H1 (cell line): ENCODE results near the gene TEX14. TPM values are rescaled to one million over a fixed set of nuclear protein-coding genes. Genes with fewer than 3 reads are reported as not detected.

Experiments used
- CTCF ChIA-PET: fragments of 300-600 bp; sonication (Branson Sonifier 250); formaldehyde crosslinking; loops from one replicate; lab custom pipeline; 2021; ENCODE audit not compliant: partially characterized antibody; lab: Charles Lee
- POLR2A ChIA-PET: fragments of 300-600 bp; sonication (Branson Sonifier 250); formaldehyde crosslinking; loops from one replicate; lab custom pipeline; 2021; ENCODE audit warnings: inconsistent platforms; ENCODE audit not compliant: partially characterized antibody; lab: Charles Lee
- DNase-seq, 2 experiments: peaks; one replicate each; pipeline versions ENCODE4 v3.0.0 to v3.0.0-alpha.2; 2010 to 2022; ENCODE audit warnings: low spot score in 2 of 2, low read depth in 1 of 2, mixed read lengths in 1 of 2
- FAIRE-seq: peaks from 2 replicates; lab custom pipeline; 2011; peaks lifted over from hg19 to GRCh38; lab: Jason Lieb, UNC
- H2AFZ ChIP-seq: 2 replicates; pipeline ENCODE4 v1.8.1; 2012; ENCODE audit warnings: low read length, inconsistent platforms
- H2AK5ac ChIP-seq: 2 replicates; pipeline ENCODE4 v1.6.1; 2013; ENCODE audit warnings: low read depth, low read length
- H2BK120ac ChIP-seq: replicated peaks from 2 replicates; pipeline ENCODE3; 2013; ENCODE audit warnings: low read depth, low read length, inconsistent platforms
- H2BK12ac ChIP-seq: 2 replicates; pipeline ENCODE4 v1.6.1; 2013; ENCODE audit warnings: low read depth, low read length
- H2BK15ac ChIP-seq: 2 replicates; pipeline ENCODE4 v1.6.1; 2013; ENCODE audit warnings: low read length
- H2BK20ac ChIP-seq: 2 replicates; pipeline ENCODE4 v1.6.1; 2013; ENCODE audit warnings: low read length
- H2BK5ac ChIP-seq: 2 replicates; pipeline ENCODE4 v1.6.1; 2013; ENCODE audit warnings: low read depth, low read length
- H3K14ac ChIP-seq: 2 replicates; pipeline ENCODE4 v1.6.1; 2013; ENCODE audit warnings: inconsistent platforms; ENCODE audit not compliant: insufficient read length
- H3K18ac ChIP-seq: 2 replicates; pipeline ENCODE4 v1.6.1; 2013; ENCODE audit warnings: low read length; ENCODE audit errors: extremely low read depth
- H3K23ac ChIP-seq: 2 replicates; pipeline ENCODE4 v1.6.1; 2013; ENCODE audit warnings: inconsistent platforms; ENCODE audit not compliant: insufficient read length
- H3K23me2 ChIP-seq: 2 replicates; pipeline ENCODE4 v1.6.1; 2013; ENCODE audit warnings: low read depth, low read length
- H3K27ac ChIP-seq: 2 replicates; pipeline ENCODE4 v1.6.1; 2011; ENCODE audit warnings: low read depth, low read length, inconsistent platforms
- H3K27me3 ChIP-seq, 4 experiments: replicated peaks in 1 of 4; 1 replicate in 1 of 4; 2 replicates in 3 of 4; pipeline versions ENCODE4 v1.6.1 to v1.8.1; 2011 to 2013; ENCODE audit warnings: low read length in 3 of 4, mild to moderate bottlenecking in 3 of 4, inconsistent platforms in 2 of 4, mixed read lengths in 2 of 4, moderate library complexity in 1 of 4; ENCODE audit not compliant: control insufficient read depth in 3 of 4, insufficient read depth in 3 of 4; ENCODE audit errors: extremely low read depth in 1 of 4
- H3K36me3 ChIP-seq, 4 experiments: 2 replicates each; pipeline versions ENCODE4 v1.6.1 to v1.8.1; 2011 to 2013; ENCODE audit warnings: mild to moderate bottlenecking in 4 of 4, low read length in 3 of 4, moderate library complexity in 2 of 4, control low read depth in 1 of 4, inconsistent platforms in 1 of 4; ENCODE audit not compliant: insufficient read depth in 4 of 4, control insufficient read depth in 2 of 4
- H3K4ac ChIP-seq: replicated peaks from 2 replicates; pipeline ENCODE3; 2013; ENCODE audit warnings: low read length, low read depth, mixed read lengths, inconsistent platforms; ENCODE audit not compliant: insufficient read length
- H3K4me1 ChIP-seq, 4 experiments: replicated peaks in 1 of 4; 1 replicate in 1 of 4; 2 replicates in 3 of 4; pipeline versions ENCODE4 v1.6.1 to v1.8.1; 2011 to 2013; ENCODE audit warnings: low read length in 3 of 4, inconsistent platforms in 2 of 4, mixed read lengths in 1 of 4; ENCODE audit not compliant: insufficient read depth in 4 of 4, control insufficient read depth in 3 of 4
- H3K4me2 ChIP-seq, 2 experiments: 2 replicates each; pipeline versions ENCODE4 v1.6.1 to v1.8.1; 2011 to 2013; ENCODE audit warnings: low read depth in 2 of 2, low read length in 2 of 2, control low read depth in 1 of 2, inconsistent platforms in 1 of 2, mild to moderate bottlenecking in 1 of 2; ENCODE audit not compliant: insufficient read depth in 1 of 2
- H3K4me3 ChIP-seq, 4 experiments: fragments of 200-600, 300-600 bp in 1 of 4; sonication (generic), shearing (Covaris generic), sonication (Bioruptor Twin) in 1 of 4; 2 replicates each; pipeline versions ENCODE4 v1.5.1 to v1.8.1; 2011 to 2016; ENCODE audit warnings: low read length in 4 of 4, low read depth in 3 of 4, control low read depth in 2 of 4, inconsistent platforms in 2 of 4, mild to moderate bottlenecking in 2 of 4, mixed read lengths in 1 of 4, moderate library complexity in 1 of 4; ENCODE audit not compliant: insufficient read depth in 2 of 4; ENCODE audit errors: extremely low read depth in 1 of 4
- H3K56ac ChIP-seq: replicated peaks from 2 replicates; pipeline ENCODE3; 2013; ENCODE audit warnings: low read depth, mild to moderate bottlenecking, mixed read lengths, low read length, inconsistent platforms; ENCODE audit not compliant: insufficient read length
- H3K79me1 ChIP-seq: 2 replicates; pipeline ENCODE4 v1.6.1; 2013; ENCODE audit warnings: low read depth, low read length, control low read depth
- H3K79me2 ChIP-seq, 2 experiments: 2 replicates each; pipeline versions ENCODE4 v1.6.1 to v1.8.1; 2012 to 2013; ENCODE audit warnings: low read length in 2 of 2, mild to moderate bottlenecking in 2 of 2, inconsistent platforms in 1 of 2; ENCODE audit not compliant: insufficient read depth in 2 of 2, control insufficient read depth in 1 of 2
- H3K9ac ChIP-seq, 4 experiments: replicated peaks in 1 of 4; 1 replicate in 1 of 4; 2 replicates in 3 of 4; pipeline versions ENCODE4 v1.6.1 to v1.8.1; 2011 to 2013; ENCODE audit warnings: low read depth in 3 of 4, low read length in 3 of 4, control low read depth in 2 of 4, mild to moderate bottlenecking in 2 of 4, moderate library complexity in 2 of 4, inconsistent platforms in 1 of 4; ENCODE audit errors: extremely low read depth in 1 of 4
- H3K9me3 ChIP-seq, 2 experiments: 2 replicates each; pipeline versions ENCODE4 v1.6.1 to v1.8.1; 2012 to 2013; ENCODE audit warnings: mild to moderate bottlenecking in 2 of 2, moderate library complexity in 2 of 2, control low read depth in 1 of 2, inconsistent platforms in 1 of 2, low read depth in 1 of 2, low read length in 1 of 2, mixed read lengths in 1 of 2; ENCODE audit not compliant: insufficient read depth in 2 of 2
- H4K20me1 ChIP-seq, 2 experiments: replicated peaks in 1 of 2; 2 replicates each; pipeline versions ENCODE3 to v1.8.1; 2011 to 2013; ENCODE audit warnings: inconsistent platforms in 2 of 2, low read length in 2 of 2, mild to moderate bottlenecking in 1 of 2; ENCODE audit not compliant: insufficient read depth in 2 of 2, control insufficient read depth in 1 of 2
- H4K5ac ChIP-seq: 2 replicates; pipeline ENCODE4 v1.6.1; 2013; ENCODE audit warnings: low read length, low read depth, mixed read lengths, inconsistent platforms; ENCODE audit not compliant: insufficient read length
- H4K8ac ChIP-seq: 2 replicates; pipeline ENCODE4 v1.8.0; 2013; ENCODE audit warnings: mild to moderate bottlenecking, moderate library complexity, low read length, inconsistent platforms; ENCODE audit not compliant: insufficient read depth; ENCODE audit errors: extremely low read depth
- H4K91ac ChIP-seq: replicated peaks from 2 replicates; pipeline ENCODE3; 2013; ENCODE audit warnings: low read length, mixed read lengths, inconsistent platforms; ENCODE audit not compliant: insufficient read length
- ASH2L ChIP-seq: fragments of 200-600, 300-600 bp; sonication (generic); IDR thresholded peaks from one replicate; pipeline ENCODE4 v1.7.1; 2017; ENCODE audit warnings: low read length
- CBX8 ChIP-seq: fragments of 300-800, 300-1000 bp; sonication (generic); IDR thresholded peaks from 2 replicates; pipeline ENCODE4 v1.7.1; 2016; ENCODE audit warnings: low read depth, low read length, borderline replicate concordance
- CHD2 ChIP-seq: IDR thresholded peaks from 2 replicates; pipeline ENCODE4 v1.6.1; 2012; ENCODE audit warnings: low read length, improper control_type of control experiment
- GTF2F1 ChIP-seq: IDR thresholded peaks from 2 replicates; pipeline ENCODE4 v1.6.1; 2012; ENCODE audit warnings: low read depth, low read length, improper control_type of control experiment, borderline replicate concordance
- MAFK ChIP-seq: IDR thresholded peaks from 2 replicates; pipeline ENCODE4 v1.6.1; 2012; ENCODE audit warnings: low read depth, mild to moderate bottlenecking, improper control_type of control experiment, low read length
- NRF1 ChIP-seq: IDR thresholded peaks from 2 replicates; pipeline ENCODE4 v1.6.1; 2011; ENCODE audit warnings: mild to moderate bottlenecking, low read depth, low read length, improper control_type of control experiment
- RAD21 ChIP-seq, 2 experiments: IDR thresholded peaks in 1 of 2; conservative IDR thresholded peaks in 1 of 2; 2 replicates each; pipeline ENCODE4 v1.6.1; 2011; ENCODE audit warnings: low read depth in 2 of 2, low read length in 2 of 2, improper control_type of control experiment in 1 of 2, inconsistent platforms in 1 of 2, mild to moderate bottlenecking in 1 of 2, moderate library complexity in 1 of 2
- SAP30 ChIP-seq: fragments of 300-600 bp; sonication (generic); IDR thresholded peaks from 2 replicates; pipeline ENCODE4 v1.7.1; 2012; ENCODE audit warnings: low read length, moderate library complexity, mild to moderate bottlenecking, inconsistent platforms; ENCODE audit not compliant: insufficient read depth, insufficient replicate concordance
- SIN3A ChIP-seq, 2 experiments: IDR thresholded peaks in 1 of 2; conservative IDR thresholded peaks in 1 of 2; 2 replicates each; pipeline ENCODE4 v1.6.1; 2011 to 2012; ENCODE audit warnings: low read length in 2 of 2, improper control_type of control experiment in 1 of 2, low read depth in 1 of 2, mild to moderate bottlenecking in 1 of 2
- SP1 ChIP-seq: IDR thresholded peaks from 2 replicates; pipeline ENCODE4 v1.6.1; 2011; ENCODE audit warnings: low read depth, low read length
- SRF ChIP-seq: IDR thresholded peaks from 2 replicates; pipeline ENCODE4 v1.6.1; 2011; ENCODE audit warnings: mild to moderate bottlenecking, low read depth, low read length, moderate library complexity
- SUZ12 ChIP-seq: fragments of 200-600 bp; sonication (generic); IDR thresholded peaks from 2 replicates; pipeline ENCODE4 v1.6.1; 2012; ENCODE audit warnings: mild to moderate bottlenecking, inconsistent platforms, low read length, moderate library complexity, mixed read lengths
- WGBS, 2 experiments: shearing (Covaris generic) in 1 of 2; methylation state at CpG; one replicate each; pipeline versions ENCODE4 v1.1.6 to v1.1.7; 2013 to 2015; ENCODE audit warnings: low lambda C conversion rate in 2 of 2, mixed read lengths in 2 of 2, inconsistent platforms in 1 of 2, low coverage in 1 of 2, missing lambda C conversion rate in 1 of 2; ENCODE audit not compliant: insufficient replicate concordance in 2 of 2, insufficient coverage in 1 of 2, insufficient read length in 1 of 2; ENCODE audit errors: extremely low coverage in 1 of 2, missing lambda C conversion rate in 1 of 2; 5-methylcytosine and 5-hydroxymethylcytosine counted together
- polyA plus RNA-seq, 7 experiments: library from polyadenylated mRNA; depleted of rRNA in 3 of 7; stranded (reverse) in 5 of 7; unstranded in 2 of 7; fragments of >200 nt in 5 of 7; fragments of 200-250 nt in 2 of 7; gene quantifications; 1 replicate in 5 of 7; 2 replicates in 1 of 7; 4 replicates in 1 of 7; pipeline versions ENCODE4 v1.2.1 to v1.2.3, GENCODE V29; 2011 to 2013; ENCODE audit warnings: missing spikeins in 2 of 7, mixed read lengths in 2 of 7
- total RNA-seq: library from RNA; stranded (reverse); fragmentation: NEBNext Ultra II Directional; extraction: Animal tissue kit (Norgen Biotek cat#: 25700); gene quantifications from 2 replicates; pipeline ENCODE4 v1.2.1, GENCODE V29; 2021
- TF ChIP-seq, protein P1 (sequence below): IDR thresholded peaks from 2 replicates; pipeline ENCODE4 v1.6.1; 2011; ENCODE audit warnings: low read depth, mild to moderate bottlenecking, low read length; ENCODE audit not compliant: insufficient read depth

TEX14 gene
- total and polyA plus RNA-seq, 2 of the 8 experiments (the other 6 are each of a cell fraction or from before 2014, with no cell fraction given), result 0.83 to 2.5 TPM

DNA sequence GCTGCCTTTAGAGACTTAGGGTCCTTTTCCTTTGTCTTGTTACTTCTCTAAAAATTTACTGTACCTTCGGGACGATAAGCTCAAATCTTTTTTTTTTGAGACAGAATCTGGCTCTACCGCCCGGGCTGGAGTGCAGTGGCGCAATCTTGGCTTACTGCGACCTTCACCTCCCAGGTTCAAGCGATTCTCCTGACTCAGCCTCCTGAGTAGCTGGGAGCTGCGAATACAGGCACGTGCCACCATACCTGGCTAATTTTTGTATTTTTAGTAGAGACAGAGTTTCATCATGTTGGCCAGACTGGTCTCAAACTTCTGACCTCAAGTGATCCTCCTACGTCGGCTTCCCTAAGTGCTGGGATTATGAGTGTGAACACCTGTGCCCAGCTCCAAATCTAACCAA is 7.9 kb upstream of the TEX14 start:
- Histone ChIP-seq H4K91ac (no peak overlapping the region), H2BK120ac (no peak overlapping the region), H3K36me3 (no peaks in the 10 kb centered on the region; a peak in 1 of 8 replicates), H3K56ac (no peak overlapping the region), H4K20me1 (no peaks in the 10 kb centered on the region), H3K18ac (no peak overlapping the region), H3K9ac (no peak overlapping the region), H3K4me3 (no peak overlapping the region), H3K4me1 (no peaks in the 10 kb centered on the region), H2BK12ac (no peak overlapping the region), H3K27me3 (no peaks in the 10 kb centered on the region), H3K79me2 (no peaks in the 10 kb centered on the region), H3K4me2 (no peak overlapping the region), H4K8ac (no peak overlapping the region), H3K14ac (no peak overlapping the region), H3K23ac (no peak overlapping the region), H2BK20ac (no peak overlapping the region), H2AK5ac (no peak overlapping the region), H2AFZ (no peak overlapping the region), H2BK15ac (no peak overlapping the region), H3K4ac (no peak overlapping the region), H4K5ac (no peak overlapping the region), H3K27ac (no peak overlapping the region), H3K9me3 (no peaks in the 10 kb centered on the region), H2BK5ac (no peak overlapping the region), H3K23me2 (no peaks in the 10 kb centered on the region), H3K79me1 (no peaks in the 10 kb centered on the region)
- no peak for FAIRE-seq
- POLR2A ChIA-PET, result interaction anchor here (1.0 to 1.3 kb wide), 2 partner anchors 42 to 68 kb away, joined by 3 to 6 read pairs; no protein-coding TSS in a partner anchor
- no peak for DNase-seq
- 92% methylated on average over 11 of the region's 11 CpGs; no CpG with 5 or more reads in 1 of the 2 experiments for WGBS, 2 experiments
- CTCF ChIA-PET, result interaction anchor here (0.7 to 2.1 kb wide), 4 partner anchors 11 to 164 kb away, joined by 3 to 9 read pairs (median 3); no protein-coding TSS in a partner anchor
- no peak for TF ChIP-seq SP1
- TF ChIP-seq SRF, result no peak
- TF ChIP-seq NRF1, result no peak
- no peak for TF ChIP-seq GTF2F1
- TF ChIP-seq SAP30, result no peak
- no peak for TF ChIP-seq SIN3A (conservative IDR thresholded peaks at IDR 0.05 in 1 of 2, IDR thresholded peaks at IDR 0.05 in 1 of 2; ENCODE audit: low read depth in 1 of 2, low read length in 2 of 2)
- TF ChIP-seq SUZ12, result no peak
- no peak for TF ChIP-seq RAD21 (IDR thresholded peaks at IDR 0.05 in 1 of 2, conservative IDR thresholded peaks at IDR 0.05 in 1 of 2; ENCODE audit: low read depth in 2 of 2, low read length in 2 of 2)
- no peak for TF ChIP-seq CBX8
- TF ChIP-seq MAFK, result no peak
- no peak for TF ChIP-seq ASH2L
- no peak for TF ChIP-seq CHD2
- TF ChIP-seq, protein P1, sequence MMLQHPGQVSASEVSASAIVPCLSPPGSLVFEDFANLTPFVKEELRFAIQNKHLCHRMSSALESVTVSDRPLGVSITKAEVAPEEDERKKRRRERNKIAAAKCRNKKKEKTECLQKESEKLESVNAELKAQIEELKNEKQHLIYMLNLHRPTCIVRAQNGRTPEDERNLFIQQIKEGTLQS, result no peak
